ENCODE results near the gene RTL9. TPM values are rescaled to one million over a fixed set of nuclear protein-coding genes. Genes with fewer than 3 reads are reported as not detected.

The RTL9 gene
- under 1 TPM; under 0.01 TPM for total RNA-seq

GRCh38 chrX:110358548-110358947, at the start of gene RTL9:
Gene RTL9, plus strand, starts transcription at chrX:110358848. Its CDS starts 91,770 bp downstream, at chrX:110450618.

DNA sequence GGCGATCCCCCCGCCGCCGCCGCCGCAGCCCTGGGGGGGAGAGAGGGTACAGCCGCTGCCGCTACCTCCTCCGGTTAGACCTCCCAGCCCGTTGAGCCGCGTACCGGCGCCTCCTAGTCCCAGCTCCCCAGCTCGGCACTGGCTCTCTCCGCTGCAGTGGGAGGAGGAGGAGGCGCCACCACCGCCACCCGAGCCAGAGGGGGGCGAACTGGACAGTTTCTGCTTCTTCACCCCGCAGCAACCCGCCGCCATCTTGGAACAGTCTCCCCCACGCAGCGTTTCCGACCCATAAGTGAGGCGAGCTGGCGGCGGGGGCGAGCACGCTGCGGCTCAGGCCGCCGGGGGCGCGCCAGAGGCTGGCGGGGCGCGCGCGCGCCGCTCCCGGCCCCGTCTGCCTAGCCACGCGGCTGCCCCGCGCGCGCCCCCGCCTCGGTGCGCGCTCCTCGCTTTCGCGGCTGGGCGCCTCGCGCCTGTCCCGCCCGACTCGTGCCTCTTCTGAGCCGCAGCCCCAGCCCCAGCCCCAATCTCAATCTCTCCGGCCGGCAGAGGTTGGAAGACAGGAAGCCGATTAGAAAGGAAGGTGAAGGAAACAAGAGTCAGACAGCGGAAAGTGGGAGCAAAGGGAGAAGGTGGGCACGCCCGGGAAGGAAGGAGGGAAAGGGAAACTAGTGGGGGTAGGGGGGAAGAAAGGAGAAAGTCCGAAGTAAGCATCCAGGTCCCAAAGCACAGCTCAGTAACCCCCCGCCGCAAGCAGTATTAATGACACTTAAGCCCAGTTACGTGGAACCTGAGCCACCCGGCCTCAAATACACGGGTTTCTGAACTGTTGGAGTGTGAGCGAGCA, 40.6 kb upstream of the RTL9 start, which contains the start of gene AMMECR1:
TSS of gene AMMECR1 (minus strand) at position 266 of the 844 bp plus-strand sequence. CDS start at position 252, 14 bp downstream.

Small RNA genes within 50 kb of the gene (small RNA-seq; reads per million reads assigned to genes)
- 0 reads per million in 2 donors for gene GNG5P2

Other genes with a start within 250 kb of the RTL9 start
- 10 to 100 TPM; 17.6 to 19.0 TPM for gene AMMECR1, start 40.8 kb upstream of the RTL9 start, total RNA-seq

All from melanocyte of skin (primary cell).